Fibroblast of lung (primary cell): ENCODE data around the gene ATP13A2. TPM values are rescaled to one million over a fixed set of nuclear protein-coding genes. Genes with fewer than 3 reads are reported as not detected.

Source experiments
- DNase-seq, 2 donors: peaks; one replicate each; pipeline versions ENCODE4 v3.0.0 to v3.0.0-alpha.2; 2010; ENCODE audit warnings: low read depth in 2 of 2
- H2AFZ ChIP-seq: 2 replicates; pipeline ENCODE4 v1.5.1; 2012; ENCODE audit warnings: low read length, control low read depth, inconsistent platforms
- H3K27ac ChIP-seq: 2 replicates; pipeline ENCODE4 v1.5.1; 2011; ENCODE audit warnings: low read length, control low read depth; ENCODE audit not compliant: insufficient read depth
- H3K27me3 ChIP-seq: 2 replicates; pipeline ENCODE4 v1.5.1; 2011; ENCODE audit warnings: mild to moderate bottlenecking, low read length; ENCODE audit not compliant: control insufficient read depth, insufficient read depth
- H3K36me3 ChIP-seq: 2 replicates; pipeline ENCODE4 v1.5.1; 2011; ENCODE audit warnings: low read length; ENCODE audit not compliant: control insufficient read depth, insufficient read depth
- H3K4me1 ChIP-seq: 2 replicates; pipeline ENCODE4 v1.5.1; 2011; ENCODE audit warnings: low read length; ENCODE audit not compliant: control insufficient read depth, insufficient read depth; ENCODE audit errors: extremely low read depth
- H3K4me2 ChIP-seq: 2 replicates; pipeline ENCODE4 v1.5.1; 2011; ENCODE audit warnings: low read length, control low read depth; ENCODE audit not compliant: insufficient read depth; ENCODE audit errors: extremely low read depth
- H3K4me3 ChIP-seq, 4 experiments: fragments of 200-600 bp in 1 of 4; sonication (generic) in 1 of 4; replicated peaks in 1 of 4; 2 replicates each; pipeline ENCODE4 v1.5.1; 2011 to 2016; ENCODE audit warnings: low read length in 4 of 4, low read depth in 3 of 4, mild to moderate bottlenecking in 3 of 4, control low read depth in 2 of 4, inconsistent platforms in 1 of 4, mixed read lengths in 1 of 4; ENCODE audit not compliant: insufficient read depth in 1 of 4; ENCODE audit errors: control extremely low read depth in 1 of 4
- H3K79me2 ChIP-seq: 2 replicates; pipeline ENCODE4 v1.5.1; 2012; ENCODE audit warnings: mild to moderate bottlenecking, low read length, inconsistent platforms; ENCODE audit not compliant: control insufficient read depth, insufficient read depth
- H3K9ac ChIP-seq: 2 replicates; pipeline ENCODE4 v1.5.1; 2011; ENCODE audit warnings: mild to moderate bottlenecking, low read length, control low read depth; ENCODE audit not compliant: insufficient read depth
- H3K9me3 ChIP-seq: 2 replicates; pipeline ENCODE4 v1.5.1; 2012; ENCODE audit warnings: low read depth, low read length; ENCODE audit not compliant: control insufficient read depth, insufficient read depth
- H4K20me1 ChIP-seq: 2 replicates; pipeline ENCODE4 v1.5.1; 2011; ENCODE audit warnings: low read length; ENCODE audit not compliant: control insufficient read depth, insufficient read depth; ENCODE audit errors: extremely low read depth
- CTCF ChIP-seq, 2 donors: IDR thresholded peaks in 1 of 2; conservative IDR thresholded peaks in 1 of 2; 1 replicate in 1 of 2; 2 replicates in 1 of 2; pipeline ENCODE4 v1.5.1; 2011 to 2012; ENCODE audit warnings: low read length in 2 of 2, control low read depth in 1 of 2, inconsistent platforms in 1 of 2, low read depth in 1 of 2, mild to moderate bottlenecking in 1 of 2
- EZH2 ChIP-seq: IDR thresholded peaks from 2 replicates; pipeline ENCODE4 v1.5.1; 2012; ENCODE audit warnings: low read length, control low read depth, mild to moderate bottlenecking; ENCODE audit errors: missing control alignments
- polyA plus RNA-seq, 2 donors: library from polyadenylated mRNA; depleted of rRNA in 1 of 2; stranded (reverse) in 1 of 2; unstranded in 1 of 2; fragments of >200 nt; gene quantifications; 2 replicates each; pipeline ENCODE4 v1.2.1, GENCODE V29; 2011 to 2012; ENCODE audit warnings: missing spikeins in 1 of 2
- total RNA-seq: library from RNA; depleted of rRNA; stranded (reverse); fragments of >200 nt; gene quantifications from 2 replicates; pipeline ENCODE4 v1.2.1, GENCODE V29; 2014

ATP13A2 gene
- total and polyA plus RNA-seq, 2 donors (not counting 1 experiment from before 2014, with no cell fraction given): 6.5 to 10.9 TPM

GRCh38 chr1:17030206-17030605 is 18.5 kb upstream of the ATP13A2 start:
- no peak for TF ChIP-seq EZH2

GRCh38 chr1:17028662-17029188 is 17.0 kb upstream of the ATP13A2 start:
- Histone ChIP-seq H3K4me1 (no peaks in the 10 kb centered on the region), H3K27ac (no peak overlapping the region), H3K4me3 (no peak overlapping the region), H3K27me3 (no peaks in the 10 kb centered on the region), H2AFZ (no peak overlapping the region), H3K9me3 (no peaks in the 10 kb centered on the region), H3K4me2 (no peak overlapping the region), H3K36me3 (peaks cover 8% of the 10 kb centered on the region), H3K79me2 (no peaks in the 10 kb centered on the region), H4K20me1 (no peaks in the 10 kb centered on the region), H3K9ac (no peak overlapping the region)
- DNase-seq: no peak
- TF ChIP-seq EZH2 (no peak), CTCF (conservative IDR thresholded peaks at IDR 0.05 in 1 of 2, IDR thresholded peaks at IDR 0.05 in 1 of 2; ENCODE audit: low read depth in 1 of 2, low read length in 2 of 2) (no peak)

More at GRCh38 chr1:17030206-17030605, 18.5 kb upstream of the ATP13A2 start:
- Histone ChIP-seq H3K9me3 (no peaks in the 10 kb centered on the region), H4K20me1 (no peaks in the 10 kb centered on the region), H3K27ac (no peak overlapping the region), H3K79me2 (no peaks in the 10 kb centered on the region), H3K36me3 (peaks cover 8% of the 10 kb centered on the region), H2AFZ (no peak overlapping the region), H3K9ac (no peak overlapping the region), H3K4me1 (no peaks in the 10 kb centered on the region), H3K27me3 (no peaks in the 10 kb centered on the region), H3K4me3 (no peak overlapping the region), H3K4me2 (no peak overlapping the region)
- no peak for DNase-seq

GRCh38 chr1:17027900-17028299 is 16.2 kb upstream of the ATP13A2 start:
- H2AFZ ChIP-seq: no peak overlapping the region
- no peaks in the 10 kb centered on the region for H3K79me2 ChIP-seq
- no peaks in the 10 kb centered on the region for H3K9me3 ChIP-seq
- H3K36me3 ChIP-seq: peaks cover 8% of the 10 kb centered on the region
- H3K27ac ChIP-seq: no peak overlapping the region
- H3K4me1 ChIP-seq: no peaks in the 10 kb centered on the region
- no peaks in the 10 kb centered on the region for H3K27me3 ChIP-seq
- no peak overlapping the region for H3K4me2 ChIP-seq
- DNase-seq: no peak
- no peak for TF ChIP-seq CTCF (conservative IDR thresholded peaks at IDR 0.05 in 1 of 2, IDR thresholded peaks at IDR 0.05 in 1 of 2; ENCODE audit: low read depth in 1 of 2, low read length in 2 of 2)
- no peak for TF ChIP-seq EZH2
- no peak overlapping the region for H3K4me3 ChIP-seq
- H3K9ac ChIP-seq: no peak overlapping the region
- no peaks in the 10 kb centered on the region for H4K20me1 ChIP-seq
